Upper lobe of left lung (tissue), 4 donors: Measurements from ENCODE around the gene DNAJB4.

ENCODE experiments used
- CTCF ChIP-seq, 6 experiments: fragments of 450-650 bp in 4 of 6; fragments of 200-600 bp in 2 of 6; sonication (generic) in 2 of 6; IDR thresholded peaks; one replicate each; pipeline ENCODE4 v1.5.1; 2016 to 2019; ENCODE audit warnings: antibody characterized with exemption in 6 of 6
- EP300 ChIP-seq, 4 donors: sonication (generic); formaldehyde crosslinking; IDR thresholded peaks; one replicate each; pipeline ENCODE4 v1.5.1; 2017; ENCODE audit warnings: antibody characterized with exemption in 4 of 4, control low read depth in 2 of 4
- POLR2A ChIP-seq, 4 donors: fragments of 450-650 bp; IDR thresholded peaks; one replicate each; pipeline ENCODE4 v1.5.1; 2016 to 2017; ENCODE audit warnings: antibody characterized with exemption in 4 of 4, mild to moderate bottlenecking in 2 of 4
- POLR2AphosphoS5 ChIP-seq, 2 donors: sonication (generic); formaldehyde crosslinking; IDR thresholded peaks; one replicate each; pipeline ENCODE4 v1.5.1; 2017; ENCODE audit warnings: antibody characterized with exemption in 2 of 2

- no peak for TF ChIP-seq CTCF (IDR thresholded peaks at IDR 0.05)
- no peak for TF ChIP-seq EP300 (IDR thresholded peaks at IDR 0.05)
- TF ChIP-seq POLR2A (IDR thresholded peaks at IDR 0.05), result no peak
- no peak for TF ChIP-seq POLR2AphosphoS5 (IDR thresholded peaks at IDR 0.05)
Observed at GRCh38 chr1:77958850-77959249, 45.9 kb upstream of the DNAJB4 start.
